Astrocyte (in vitro differentiated cells and primary cell): ENCODE measurements around the gene UGT1A10. TPM values are rescaled to one million over a fixed set of nuclear protein-coding genes. Genes with fewer than 3 reads are reported as not detected.

ENCODE experiments used
- DNase-seq: peaks from one replicate; pipeline ENCODE4 v3.0.0-alpha.2; 2010; ENCODE audit warnings: low read depth
- FAIRE-seq: peaks from 2 replicates; lab custom pipeline; 2011; peaks lifted over from hg19 to GRCh38; lab: Jason Lieb, UNC
- H2AFZ ChIP-seq: 2 replicates; pipeline ENCODE4 v1.6.0; 2012; ENCODE audit warnings: low read depth, low read length, inconsistent platforms
- H3K27ac ChIP-seq: 2 replicates; pipeline ENCODE4 v1.5.1; 2011; ENCODE audit warnings: low read depth, low read length, inconsistent platforms
- H3K27me3 ChIP-seq: 2 replicates; pipeline ENCODE4 v1.6.0; 2011; ENCODE audit warnings: low read length, inconsistent platforms; ENCODE audit not compliant: insufficient read depth
- H3K36me3 ChIP-seq: 2 replicates; pipeline ENCODE4 v1.5.1; 2011; ENCODE audit warnings: low read length, inconsistent platforms; ENCODE audit not compliant: insufficient read depth
- H3K4me1 ChIP-seq: 2 replicates; pipeline ENCODE4 v1.5.1; 2011; ENCODE audit warnings: low read length, inconsistent platforms; ENCODE audit not compliant: insufficient read depth
- H3K4me2 ChIP-seq: 2 replicates; pipeline ENCODE4 v1.6.0; 2012; ENCODE audit warnings: low read length, inconsistent platforms
- H3K4me3 ChIP-seq: 2 replicates; pipeline ENCODE4 v1.5.1; 2011; ENCODE audit warnings: low read depth, mild to moderate bottlenecking, low read length, inconsistent platforms; ENCODE audit not compliant: insufficient read depth
- H3K79me2 ChIP-seq: 2 replicates; pipeline ENCODE4 v1.6.0; 2012; ENCODE audit warnings: mild to moderate bottlenecking, low read length, inconsistent platforms; ENCODE audit not compliant: insufficient read depth
- H3K9ac ChIP-seq: 2 replicates; pipeline ENCODE4 v1.6.0; 2012; ENCODE audit warnings: mild to moderate bottlenecking, low read length, inconsistent platforms
- H3K9me3 ChIP-seq: 2 replicates; pipeline ENCODE4 v1.5.1; 2012; ENCODE audit warnings: low read depth, mild to moderate bottlenecking, low read length, inconsistent platforms; ENCODE audit not compliant: insufficient read depth
- H4K20me1 ChIP-seq: 2 replicates; pipeline ENCODE4 v1.6.0; 2012; ENCODE audit warnings: low read length, inconsistent platforms; ENCODE audit not compliant: insufficient read depth
- H3K27ac Mint-ChIP-seq: one replicate; pipeline ENCODE4 v1.8.0; 2021; ENCODE audit warnings: mild to moderate bottlenecking, mixed read lengths; ENCODE audit not compliant: unreplicated experiment
- H3K27me3 Mint-ChIP-seq: one replicate; pipeline ENCODE4 v1.8.0; 2021; ENCODE audit warnings: low read depth, mixed read lengths; ENCODE audit not compliant: unreplicated experiment
- H3K36me3 Mint-ChIP-seq: one replicate; pipeline ENCODE4 v1.8.0; 2021; ENCODE audit warnings: low read depth, mixed read lengths; ENCODE audit not compliant: unreplicated experiment
- H3K4me1 Mint-ChIP-seq: one replicate; pipeline ENCODE4 v1.8.0; 2021; ENCODE audit warnings: low read depth, mixed read lengths; ENCODE audit not compliant: unreplicated experiment
- H3K4me3 Mint-ChIP-seq: one replicate; pipeline ENCODE4 v1.8.0; 2021; ENCODE audit warnings: mild to moderate bottlenecking, moderate library complexity, mixed read lengths; ENCODE audit not compliant: unreplicated experiment
- H3K9me3 Mint-ChIP-seq: one replicate; pipeline ENCODE4 v1.8.0; 2021; ENCODE audit warnings: mild to moderate bottlenecking, mixed read lengths; ENCODE audit not compliant: unreplicated experiment
- EZH2 ChIP-seq: IDR thresholded peaks from 2 replicates; pipeline ENCODE4 v1.6.1; 2012; ENCODE audit warnings: mild to moderate bottlenecking, low read length, inconsistent platforms; ENCODE audit not compliant: insufficient read depth
- total RNA-seq: library from RNA; stranded (reverse); gene quantifications from 2 replicates; pipeline ENCODE4 v1.2.1, GENCODE V29; 2021
- TF ChIP-seq, protein P1 (sequence below): IDR thresholded peaks from 2 replicates; pipeline ENCODE4 v1.5.1; 2011; ENCODE audit warnings: low read depth, mild to moderate bottlenecking, inconsistent platforms, low read length, moderate library complexity; ENCODE audit not compliant: insufficient read depth

The UGT1A10 gene
- total RNA-seq, 1 donor from 2014 or later: not detected

DNA sequence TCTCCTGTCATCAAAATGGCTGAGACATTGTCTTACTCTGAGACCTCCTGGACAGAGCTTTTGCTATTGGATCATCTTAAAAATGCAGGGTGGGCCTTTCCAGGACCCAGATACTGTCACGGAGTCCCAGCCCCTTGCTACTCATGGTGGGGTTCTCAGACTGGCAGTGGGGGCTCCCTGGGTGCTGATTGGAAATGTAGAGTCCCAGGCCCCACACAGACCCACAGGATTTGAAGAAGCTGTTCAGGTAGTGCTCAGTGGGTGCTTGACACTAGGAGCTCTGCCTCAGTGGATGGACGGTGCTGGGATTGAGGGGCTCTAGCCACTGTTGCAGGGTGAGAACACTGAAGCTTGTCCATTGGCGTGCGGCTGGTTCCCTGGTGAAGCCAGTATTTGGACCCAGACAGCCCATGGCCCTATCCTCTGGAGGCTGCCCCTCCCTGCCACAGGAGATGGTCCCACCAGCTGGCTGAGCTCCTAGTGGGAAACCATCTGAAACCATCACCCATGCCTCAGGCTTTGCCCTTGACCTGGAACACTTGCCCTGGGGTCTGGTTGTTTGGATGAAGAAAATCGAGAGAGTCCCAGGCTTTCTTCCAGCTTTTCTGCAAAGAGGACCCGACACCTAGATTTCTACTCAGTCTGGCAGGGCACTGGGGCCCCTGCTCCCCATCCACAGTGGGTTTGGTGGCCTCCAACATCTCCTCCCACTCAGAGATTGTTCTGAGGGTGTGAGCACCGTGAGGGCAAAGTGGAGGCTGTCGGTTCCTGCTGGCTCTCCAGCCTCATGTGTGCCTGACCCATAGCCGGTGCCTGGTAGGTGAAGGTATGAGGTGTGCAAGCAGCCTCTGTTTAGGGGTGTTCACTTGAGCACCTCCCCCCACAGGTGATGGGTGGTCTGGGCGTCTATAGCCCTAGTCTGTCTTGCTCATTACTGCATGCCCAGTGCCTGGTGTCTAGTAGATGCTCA lies 172.0 kb downstream of the UGT1A10 start:
- H3K36me3 ChIP-seq: no peaks in the 10 kb centered on the region
- no peak overlapping the region for H3K27ac ChIP-seq
- Mint-ChIP-seq H3K4me3 (no peak overlapping the region), H3K27ac (no peak overlapping the region), H3K4me1 (no peaks in the 10 kb centered on the region), H3K36me3 (no peaks in the 10 kb centered on the region), H3K27me3 (peaks cover 46% of the 10 kb centered on the region), H3K9me3 (no peaks in the 10 kb centered on the region)
- no peak overlapping the region for H3K9ac ChIP-seq
- no peak overlapping the region for H2AFZ ChIP-seq
- TF ChIP-seq, protein P1, sequence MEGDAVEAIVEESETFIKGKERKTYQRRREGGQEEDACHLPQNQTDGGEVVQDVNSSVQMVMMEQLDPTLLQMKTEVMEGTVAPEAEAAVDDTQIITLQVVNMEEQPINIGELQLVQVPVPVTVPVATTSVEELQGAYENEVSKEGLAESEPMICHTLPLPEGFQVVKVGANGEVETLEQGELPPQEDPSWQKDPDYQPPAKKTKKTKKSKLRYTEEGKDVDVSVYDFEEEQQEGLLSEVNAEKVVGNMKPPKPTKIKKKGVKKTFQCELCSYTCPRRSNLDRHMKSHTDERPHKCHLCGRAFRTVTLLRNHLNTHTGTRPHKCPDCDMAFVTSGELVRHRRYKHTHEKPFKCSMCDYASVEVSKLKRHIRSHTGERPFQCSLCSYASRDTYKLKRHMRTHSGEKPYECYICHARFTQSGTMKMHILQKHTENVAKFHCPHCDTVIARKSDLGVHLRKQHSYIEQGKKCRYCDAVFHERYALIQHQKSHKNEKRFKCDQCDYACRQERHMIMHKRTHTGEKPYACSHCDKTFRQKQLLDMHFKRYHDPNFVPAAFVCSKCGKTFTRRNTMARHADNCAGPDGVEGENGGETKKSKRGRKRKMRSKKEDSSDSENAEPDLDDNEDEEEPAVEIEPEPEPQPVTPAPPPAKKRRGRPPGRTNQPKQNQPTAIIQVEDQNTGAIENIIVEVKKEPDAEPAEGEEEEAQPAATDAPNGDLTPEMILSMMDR: no peak
- no peak for TF ChIP-seq EZH2
- no peaks in the 10 kb centered on the region for H3K9me3 ChIP-seq
- DNase-seq (no peak), FAIRE-seq (no peak)
- H4K20me1 ChIP-seq: no peaks in the 10 kb centered on the region
- peaks cover 8% of the 10 kb centered on the region for H3K27me3 ChIP-seq
- H3K4me3 ChIP-seq: no peak overlapping the region
- no peaks in the 10 kb centered on the region for H3K79me2 ChIP-seq
- no peak overlapping the region for H3K4me2 ChIP-seq
- H3K4me1 ChIP-seq: no peaks in the 10 kb centered on the region

DNA sequence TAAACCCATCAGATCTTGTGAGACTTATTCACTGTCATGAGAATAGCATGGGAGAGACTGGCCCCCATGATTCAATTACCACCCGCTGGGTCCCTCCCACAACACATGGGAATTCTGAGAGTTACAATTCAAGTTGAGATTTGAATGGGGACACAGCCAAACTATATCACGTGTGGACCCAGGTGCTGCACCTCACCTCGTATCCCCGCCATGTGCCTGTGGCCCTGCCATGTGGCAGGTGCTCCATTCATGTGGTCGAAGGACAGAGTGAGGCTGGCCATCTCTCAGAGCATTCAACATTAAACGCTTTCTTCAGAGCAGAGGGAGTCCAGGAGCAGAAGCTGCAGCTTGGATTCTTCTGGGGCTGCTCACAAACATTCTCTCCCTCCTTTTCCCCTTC lies 174.1 kb downstream of the UGT1A10 start:
- no peak overlapping the region for H3K4me3 ChIP-seq
- H3K36me3 Mint-ChIP-seq: no peaks in the 10 kb centered on the region
- no peaks in the 10 kb centered on the region for H3K9me3 Mint-ChIP-seq
- peaks cover 30% of the 10 kb centered on the region for H3K27me3 Mint-ChIP-seq
- peaks cover 4% of the 10 kb centered on the region for H3K27me3 ChIP-seq
- H4K20me1 ChIP-seq: no peaks in the 10 kb centered on the region
- no peaks in the 10 kb centered on the region for H3K36me3 ChIP-seq
- TF ChIP-seq EZH2: no peak
- TF ChIP-seq, protein P1: no peak
- no peak overlapping the region for H3K9ac ChIP-seq
- no peaks in the 10 kb centered on the region for H3K79me2 ChIP-seq
- FAIRE-seq (no peak), DNase-seq (no peak)
- H3K4me1 Mint-ChIP-seq: no peaks in the 10 kb centered on the region
- H3K4me1 ChIP-seq: no peaks in the 10 kb centered on the region
- H3K9me3 ChIP-seq: no peaks in the 10 kb centered on the region
- H3K4me3 Mint-ChIP-seq: no peak overlapping the region
- H3K27ac Mint-ChIP-seq: no peak overlapping the region
- no peak overlapping the region for H3K4me2 ChIP-seq
- H3K27ac ChIP-seq: no peak overlapping the region
- no peak overlapping the region for H2AFZ ChIP-seq

DNA sequence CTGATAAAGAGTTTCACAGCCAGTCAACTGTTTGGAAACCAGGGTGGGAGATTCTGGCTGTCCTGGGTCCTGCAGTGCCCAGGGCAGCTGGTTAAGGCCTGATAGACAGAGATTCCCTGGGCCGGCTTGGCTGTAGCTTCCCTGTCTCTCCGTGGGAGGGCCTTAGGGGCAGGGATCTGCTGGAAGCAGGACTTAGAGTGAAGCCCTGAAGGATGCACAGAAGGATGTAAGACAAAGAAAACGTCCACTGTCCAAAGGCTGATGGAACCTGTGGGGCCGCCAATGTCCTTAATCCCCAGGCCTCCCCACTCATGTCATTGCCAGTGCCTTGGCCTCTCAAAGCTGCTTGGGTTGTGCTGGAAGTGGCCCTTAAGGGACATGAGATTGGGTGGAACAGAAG lies 174.8 kb downstream of the UGT1A10 start:
- H3K9me3 ChIP-seq: no peaks in the 10 kb centered on the region
- TF ChIP-seq, protein P1: no peak
- no peak for TF ChIP-seq EZH2
- no peak overlapping the region for H3K4me3 ChIP-seq
- H3K36me3 ChIP-seq: no peaks in the 10 kb centered on the region
- no peak overlapping the region for H3K27ac ChIP-seq
- DNase-seq: no peak
- no peaks in the 10 kb centered on the region for H3K79me2 ChIP-seq
- Mint-ChIP-seq H3K27me3 (peaks cover 28% of the 10 kb centered on the region), H3K4me3 (no peak overlapping the region), H3K9me3 (no peaks in the 10 kb centered on the region), H3K36me3 (no peaks in the 10 kb centered on the region), H3K27ac (no peak overlapping the region), H3K4me1 (no peaks in the 10 kb centered on the region)
- no peak overlapping the region for H3K4me2 ChIP-seq
- no peaks in the 10 kb centered on the region for H4K20me1 ChIP-seq
- H3K4me1 ChIP-seq: no peaks in the 10 kb centered on the region
- H3K27me3 ChIP-seq: peaks cover 4% of the 10 kb centered on the region
- no peak overlapping the region for H2AFZ ChIP-seq
- no peak for FAIRE-seq
- H3K9ac ChIP-seq: no peak overlapping the region
